ENCODE measurements around the gene PRKCI.

PRKCI gene

GRCh38 chr3:170278627-170279026, 56.4 kb downstream of the PRKCI start:
- TF ChIP-seq CTCF (IDR thresholded peaks at IDR 0.05; ENCODE audit: low read depth, low read length, poor library complexity, severe bottlenecking) (no peak), EZH2phosphoT487 (IDR thresholded peaks at IDR 0.05; ENCODE audit: borderline replicate concordance, low read length) (no peak)
- H3K9me2 ChIP-seq (replicated peaks; ENCODE audit: control insufficient read depth, low read length) = no peaks in the 10 kb centered on the region
- H3K4me2 ChIP-seq (ENCODE audit: low read length) = no peak overlapping the region
- H3K4me3 ChIP-seq (ENCODE audit: low read length) = no peak overlapping the region
- H3K27ac ChIP-seq (ENCODE audit: low read depth, low read length) = no peak overlapping the region
- no peaks in the 10 kb centered on the region for H4K20me1 ChIP-seq (ENCODE audit: control insufficient read depth, insufficient read depth, low read depth, low read length)
- 0 out of 2 replicates have a peak, but pooled peaks cover 6% of the 10 kb centered on the region for H3F3A ChIP-seq (ENCODE audit: control insufficient read depth, insufficient read depth)
- no peaks in the 10 kb centered on the region for H3K4me1 ChIP-seq (ENCODE audit: control insufficient read depth, low read length)
- H3K27me3 ChIP-seq (ENCODE audit: control insufficient read depth, low read length) = no peaks in the 10 kb centered on the region
- H3K9me3 ChIP-seq (ENCODE audit: control insufficient read depth, insufficient read depth, low read length) = no peaks in the 10 kb centered on the region
- H3K36me3 ChIP-seq (ENCODE audit: control insufficient read depth, low read length) = peaks cover 15% of the 10 kb centered on the region
- H3K79me2 ChIP-seq (ENCODE audit: control insufficient read depth, low read length) = no peaks in the 10 kb centered on the region

GRCh38 chr3:170290194-170290593, 68.0 kb downstream of the PRKCI start:
- no peaks in the 10 kb centered on the region for H3K27me3 ChIP-seq (ENCODE audit: control insufficient read depth, low read length)
- no peaks in the 10 kb centered on the region for H3K79me2 ChIP-seq (ENCODE audit: control insufficient read depth, low read length)
- H4K20me1 ChIP-seq (ENCODE audit: control insufficient read depth, insufficient read depth, low read depth, low read length) = no peaks in the 10 kb centered on the region
- no peaks in the 10 kb centered on the region for H3K9me2 ChIP-seq (replicated peaks; ENCODE audit: control insufficient read depth, low read length)
- H3K4me1 ChIP-seq (ENCODE audit: control insufficient read depth, low read length) = peaks cover under 1% of the 10 kb centered on the region; the same call in 1 of the 2 replicates
- H3K4me2 ChIP-seq (ENCODE audit: low read length) = no peak overlapping the region
- no peaks in the 10 kb centered on the region; the same call in 1 of the 2 replicates for H3F3A ChIP-seq (ENCODE audit: control insufficient read depth, insufficient read depth)
- no peak overlapping the region for H3K27ac ChIP-seq (ENCODE audit: low read depth, low read length)
- 0 out of 2 replicates have a peak, but pooled peaks cover 2% of the 10 kb centered on the region for H3K36me3 ChIP-seq (ENCODE audit: control insufficient read depth, low read length)
- TF ChIP-seq EZH2phosphoT487 (IDR thresholded peaks at IDR 0.05; ENCODE audit: borderline replicate concordance, low read length) (no peak), CTCF (IDR thresholded peaks at IDR 0.05; ENCODE audit: low read depth, low read length, poor library complexity, severe bottlenecking) (no peak)
- H3K4me3 ChIP-seq (ENCODE audit: low read length) = no peak overlapping the region
- H3K9me3 ChIP-seq (ENCODE audit: control insufficient read depth, insufficient read depth, low read length) = no peaks in the 10 kb centered on the region

- Histone ChIP-seq H3F3A (ENCODE audit: control insufficient read depth, insufficient read depth) (peaks cover 4% of the 10 kb centered on the region), H3K27me3 (ENCODE audit: control insufficient read depth, low read length) (no peaks in the 10 kb centered on the region), H3K4me1 (ENCODE audit: control insufficient read depth, low read length) (peaks cover 23% of the 10 kb centered on the region), H3K9me3 (ENCODE audit: control insufficient read depth, insufficient read depth, low read length) (no peaks in the 10 kb centered on the region), H3K27ac (ENCODE audit: low read depth, low read length) (no peak overlapping the region), H3K4me2 (ENCODE audit: low read length) (no peak overlapping the region), H3K79me2 (ENCODE audit: control insufficient read depth, low read length) (no peaks in the 10 kb centered on the region), H3K4me3 (ENCODE audit: low read length) (no peak overlapping the region), H3K9me2 (replicated peaks; ENCODE audit: control insufficient read depth, low read length) (no peaks in the 10 kb centered on the region), H3K36me3 (ENCODE audit: control insufficient read depth, low read length) (peaks cover 2% of the 10 kb centered on the region; the same call in 1 of the 2 replicates), H4K20me1 (ENCODE audit: control insufficient read depth, insufficient read depth, low read depth, low read length) (no peaks in the 10 kb centered on the region)
- TF ChIP-seq CTCF (IDR thresholded peaks at IDR 0.05; ENCODE audit: low read depth, low read length, poor library complexity, severe bottlenecking) (no peak), EZH2phosphoT487 (IDR thresholded peaks at IDR 0.05; ENCODE audit: borderline replicate concordance, low read length) (no peak)
Observed at GRCh38 chr3:170295586-170295985, 73.4 kb downstream of the PRKCI start.
